GM19397 (cell line): Measurements from ENCODE around the gene SERHL2.
A peak's percentile ranks its signal among the peaks of the same experiment; 100 is the strongest.
"Not testable (repeated sequence)": the region's sequence is repeated elsewhere in the genome, so short reads cannot be mapped to it uniquely, and the experiment has no call there.

Experiments
- ATAC-seq: cut with Tn5 transposase; IDR thresholded peaks from one replicate; pipeline ENCODE4 v1.9.1; 2021; ENCODE audit warnings: mild to moderate bottlenecking, moderate library complexity; ENCODE audit not compliant: unreplicated experiment

SERHL2 gene

DNA sequence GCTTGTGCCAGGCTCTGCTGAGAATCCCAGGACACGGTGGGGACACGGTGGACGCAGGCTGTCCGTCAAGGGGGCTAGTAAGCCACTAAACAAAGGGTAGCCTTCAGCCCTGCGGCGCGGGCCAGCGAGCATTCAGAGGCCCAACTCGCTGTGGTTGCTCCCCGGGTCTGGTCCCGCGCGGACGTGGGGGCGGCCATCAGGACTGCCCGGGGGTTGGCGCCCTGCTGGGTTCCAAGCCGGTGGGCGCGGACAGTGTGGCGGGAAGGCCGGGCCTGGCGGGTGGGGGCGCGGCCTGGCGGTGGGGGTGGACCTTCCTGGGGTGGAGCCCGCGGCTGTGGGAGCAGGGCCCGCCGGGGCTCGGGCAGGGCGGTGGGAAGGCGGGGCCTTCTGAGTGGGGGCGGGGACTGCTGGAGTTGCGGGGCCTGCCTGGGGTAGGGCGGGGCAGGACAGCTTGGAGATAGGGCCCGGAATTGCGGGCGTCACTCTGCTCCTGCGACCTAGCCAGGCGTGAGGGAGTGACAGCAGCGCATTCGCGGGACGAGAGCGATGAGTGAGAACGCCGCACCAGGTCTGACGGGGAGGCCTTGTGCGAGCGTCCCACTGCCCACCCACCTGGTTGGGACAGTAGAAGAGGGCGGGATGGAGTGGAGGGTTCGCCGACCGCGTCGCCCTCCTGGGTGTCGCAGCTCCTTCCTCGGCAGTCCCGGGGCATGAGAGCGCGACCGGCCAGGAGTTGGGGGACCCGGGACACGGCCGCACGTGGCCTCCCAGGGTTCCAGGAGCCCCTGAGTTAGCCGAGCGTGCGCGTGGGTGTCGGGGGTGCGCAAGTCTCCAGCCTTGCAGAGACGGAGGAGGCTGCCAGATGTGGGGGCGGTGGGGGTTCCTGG is at the start of gene SERHL2:
TSS of gene SERHL2 (plus strand) at position 482 of the 887 bp plus-strand sequence. CDS start at position 547, 65 bp downstream.
- ATAC-seq = peak; percentile 50

- ATAC-seq = not testable (repeated sequence)
Observed at GRCh38 chr22:42508327-42508974, 45.3 kb upstream of the SERHL2 start.

- ATAC-seq = not testable (repeated sequence)
Observed at GRCh38 chr22:42508975-42509364, 44.8 kb upstream of the SERHL2 start.

- ATAC-seq = no peak
Observed at GRCh38 chr22:42509548-42509947, 44.2 kb upstream of the SERHL2 start.

DNA sequence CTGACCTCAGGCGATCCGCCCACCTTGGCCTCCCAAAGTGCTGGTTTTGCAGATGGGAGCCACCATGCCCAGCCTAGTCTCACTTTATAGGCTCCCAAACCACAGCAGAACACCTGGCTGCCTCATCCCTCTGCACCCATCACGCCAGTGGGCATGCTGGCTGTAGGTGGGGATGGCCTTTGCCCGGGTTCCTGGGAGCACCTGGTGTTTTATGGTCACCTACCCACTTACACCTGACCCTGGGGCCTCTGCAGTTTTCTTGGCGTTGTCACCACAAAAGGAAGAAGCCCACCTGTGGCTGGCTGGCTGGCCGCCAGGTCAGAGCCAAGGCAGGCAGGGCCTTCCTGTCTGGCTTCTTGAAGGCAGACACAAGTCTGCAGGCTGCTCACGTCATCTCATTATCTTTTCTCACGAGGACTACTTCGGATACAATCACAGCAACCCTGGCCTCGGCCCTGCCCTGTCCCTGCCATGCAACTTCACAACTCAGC is 42.3 kb upstream of the SERHL2 start:
- no peak for ATAC-seq

GRCh38 chr22:42512273-42512990 is 41.3 kb upstream of the SERHL2 start:
- not testable (repeated sequence) for ATAC-seq

- ATAC-seq = not testable (repeated sequence)
Observed at GRCh38 chr22:42514331-42514730, 39.4 kb upstream of the SERHL2 start.

DNA sequence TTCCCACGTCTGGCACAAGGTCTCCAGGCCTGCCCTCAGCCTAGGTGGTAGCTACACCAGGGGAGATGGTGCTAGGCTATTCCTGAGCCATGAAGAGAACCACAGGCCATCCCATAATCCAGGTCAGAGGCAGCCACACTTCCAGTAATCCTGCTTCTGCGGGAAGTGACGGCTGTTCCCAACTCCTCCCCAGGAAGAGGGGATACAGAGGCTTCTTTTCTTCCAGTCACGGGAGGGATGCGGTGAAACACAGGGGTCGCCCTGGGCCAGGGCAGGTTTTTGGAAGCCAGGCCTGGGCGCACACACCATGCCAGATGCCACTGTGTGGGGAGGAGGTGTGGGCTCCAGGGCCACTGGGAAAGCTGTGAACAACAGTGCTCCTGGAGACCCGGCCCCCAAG is 38.5 kb upstream of the SERHL2 start:
- not testable (repeated sequence) for ATAC-seq

DNA sequence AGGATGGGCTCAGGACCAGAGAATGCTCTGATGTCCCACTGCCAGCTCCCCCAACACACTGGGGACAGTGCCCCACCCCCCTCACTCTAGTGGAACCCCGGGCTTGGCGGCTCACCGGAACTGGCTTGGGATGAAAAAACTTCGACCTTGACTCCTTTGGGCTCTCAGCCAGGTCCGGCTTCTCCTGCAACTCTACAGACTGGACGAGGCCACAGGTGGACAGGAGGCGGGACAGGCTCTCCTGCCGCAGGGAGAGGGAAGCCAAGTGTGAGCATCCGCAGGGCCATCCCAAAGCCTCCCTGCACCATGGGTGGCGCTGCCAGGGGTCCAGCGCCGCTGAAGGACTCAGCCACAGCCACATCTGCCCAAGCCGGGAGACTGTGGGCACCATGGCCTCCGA is 37.9 kb upstream of the SERHL2 start:
- no peak for ATAC-seq

DNA sequence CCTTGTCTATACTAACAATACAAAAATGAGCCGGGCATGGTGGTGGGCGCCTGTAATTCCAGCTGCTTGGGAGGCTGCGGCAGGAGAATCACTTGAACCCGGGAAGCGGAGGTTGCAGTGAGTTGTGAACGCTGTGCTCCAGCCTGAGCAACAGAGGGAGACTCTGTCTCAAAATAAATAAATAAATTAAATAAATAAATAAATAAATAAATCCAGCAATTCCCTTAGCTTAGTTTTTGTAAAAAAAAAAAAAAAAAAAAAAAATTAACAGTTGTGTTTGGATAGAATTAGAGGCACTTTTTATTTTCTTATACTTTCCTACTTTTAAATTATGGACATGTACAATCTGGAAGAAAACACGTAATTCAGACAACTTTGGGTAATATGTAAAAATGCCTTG is 36.7 kb upstream of the SERHL2 start:
- ATAC-seq = not testable (repeated sequence)

GRCh38 chr22:42518638-42519524 is 34.9 kb upstream of the SERHL2 start:
- ATAC-seq = peak; percentile 24

DNA sequence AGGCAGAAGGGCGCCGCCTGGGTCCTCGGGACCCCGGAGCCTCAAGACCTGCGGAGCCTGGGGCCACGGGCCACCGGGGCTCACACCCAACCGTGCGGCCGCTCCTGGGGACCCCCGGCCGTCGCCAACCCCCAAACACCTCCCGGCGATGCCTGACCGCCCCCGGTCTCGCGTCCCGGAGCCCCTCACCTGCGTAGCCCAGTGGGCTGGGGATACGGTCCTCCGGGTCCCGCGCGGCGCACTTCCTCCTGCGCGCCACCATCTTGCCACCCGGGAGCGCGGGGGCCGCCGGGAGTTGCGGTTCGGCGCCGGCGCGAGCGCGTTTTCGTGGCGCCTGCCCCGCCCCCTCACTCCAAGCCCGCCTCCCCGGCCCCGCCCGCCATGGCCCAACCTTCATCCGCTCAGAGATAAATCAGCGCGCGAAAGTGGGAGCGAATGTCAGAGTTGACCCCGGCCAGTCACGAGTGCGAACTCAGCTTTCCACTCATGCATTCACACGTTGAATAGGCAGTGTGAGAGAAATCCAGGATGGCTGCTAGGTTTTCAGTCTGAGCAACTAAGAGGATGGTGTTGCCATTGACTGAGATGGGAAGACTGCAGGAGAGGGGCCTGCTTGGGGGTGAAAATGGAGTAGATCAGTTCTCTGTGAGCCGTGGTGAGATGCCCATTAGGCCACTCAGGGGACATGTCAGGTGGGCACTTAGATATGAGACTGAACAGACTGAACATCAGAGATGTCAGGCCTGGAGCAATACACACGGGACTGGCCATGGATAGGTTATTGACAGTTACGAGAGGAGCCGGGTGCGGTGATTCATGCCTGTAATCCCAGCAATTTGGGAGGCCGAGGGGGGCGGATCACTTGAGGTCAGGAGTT is 34.0 kb upstream of the SERHL2 start, which contains the start of gene RRP7A:
TSS of gene RRP7A (minus strand) at position 272 of the 877 bp plus-strand sequence. CDS start at position 262, 10 bp downstream.
- peak; percentile 83 for ATAC-seq

DNA sequence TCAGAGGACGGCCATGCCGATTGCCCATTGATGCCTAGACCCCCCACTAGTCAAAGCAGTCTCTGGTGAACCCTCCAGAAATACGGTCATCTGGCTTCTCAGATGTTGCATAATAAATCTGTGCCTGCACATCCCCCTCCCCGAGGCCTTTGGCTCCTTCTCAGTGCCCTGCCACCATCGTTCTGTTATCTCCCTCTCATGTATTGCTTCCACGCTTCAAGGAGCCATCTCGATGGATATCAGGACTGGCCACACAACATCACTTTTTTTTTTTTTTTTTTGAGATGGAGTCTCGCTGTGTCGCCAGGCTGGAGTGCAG is 32.6 kb upstream of the SERHL2 start:
- no peak for ATAC-seq

DNA sequence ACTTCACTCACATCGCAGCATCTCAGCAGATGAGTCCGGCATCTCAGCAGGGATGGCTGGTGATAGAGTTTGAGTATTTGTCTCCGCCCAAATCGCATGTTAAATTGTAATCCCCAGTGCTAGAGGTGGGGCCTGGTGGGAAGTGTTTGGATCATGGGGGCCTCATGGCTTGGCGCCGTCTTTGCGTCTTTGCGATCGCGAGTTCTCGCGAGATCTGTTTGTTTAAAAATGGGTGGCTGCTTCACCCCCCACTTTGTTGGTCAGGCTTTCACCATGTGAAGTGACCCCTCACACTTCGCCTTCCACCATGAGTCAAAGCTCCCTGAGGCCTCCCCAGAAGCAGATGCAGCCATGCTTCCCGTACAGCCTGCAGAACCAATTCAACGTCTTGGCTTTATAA is 31.2 kb upstream of the SERHL2 start:
- ATAC-seq = no peak

GRCh38 chr22:42528591-42529307 is 25.0 kb upstream of the SERHL2 start:
- ATAC-seq = no peak

- not testable (repeated sequence) for ATAC-seq
Observed at GRCh38 chr22:42529435-42529834, 24.3 kb upstream of the SERHL2 start.

GRCh38 chr22:42531401-42532084 is 22.2 kb upstream of the SERHL2 start:
- not testable (repeated sequence) for ATAC-seq

DNA sequence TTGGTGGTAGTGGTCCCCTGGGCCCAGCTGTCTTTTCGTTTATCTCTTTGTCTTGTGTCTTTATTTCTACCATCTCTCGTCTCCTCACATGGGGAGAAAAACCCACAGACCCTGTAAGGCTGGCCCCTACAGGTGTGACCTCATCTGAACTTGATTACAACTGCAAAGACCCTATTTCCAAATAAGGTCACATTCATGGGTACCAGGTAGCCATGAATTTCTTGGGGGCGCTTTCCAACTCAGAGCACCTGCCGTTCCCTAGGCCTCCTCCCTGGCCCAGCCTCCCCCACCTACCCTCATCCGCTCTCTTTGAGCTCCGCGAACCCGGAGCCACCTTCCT is 20.1 kb upstream of the SERHL2 start:
- ATAC-seq = no peak
